GM15510 (cell line): ENCODE results near the gene SCNN1B.

Source experiments
- POLR2A ChIP-seq: IDR thresholded peaks from 3 replicates; pipeline ENCODE4 v1.6.1; 2011; ENCODE audit warnings: borderline replicate concordance; ENCODE audit not compliant: insufficient read length; ENCODE audit errors: extremely low read depth

Gene SCNN1B

DNA sequence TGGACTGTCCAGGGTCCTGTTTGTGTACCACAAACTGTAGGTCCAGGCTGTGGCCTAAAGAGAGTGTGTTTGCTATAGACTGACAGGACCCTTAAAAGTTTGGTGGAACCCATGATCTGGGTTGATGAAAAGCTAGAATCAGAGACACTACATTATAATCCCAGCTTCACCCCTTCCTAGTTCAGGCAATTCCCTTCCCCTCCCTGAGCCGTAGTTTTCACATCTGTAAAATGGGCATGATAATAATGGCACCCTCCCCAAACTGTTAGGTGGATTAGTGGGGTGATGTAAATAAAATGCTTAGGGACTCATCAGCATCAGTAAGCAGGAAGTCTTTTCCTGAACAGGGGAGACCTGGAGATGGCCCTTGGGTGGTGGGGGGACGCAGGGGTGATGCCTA lies 2.5 kb downstream of the SCNN1B start:
- TF ChIP-seq POLR2A: no peak

DNA sequence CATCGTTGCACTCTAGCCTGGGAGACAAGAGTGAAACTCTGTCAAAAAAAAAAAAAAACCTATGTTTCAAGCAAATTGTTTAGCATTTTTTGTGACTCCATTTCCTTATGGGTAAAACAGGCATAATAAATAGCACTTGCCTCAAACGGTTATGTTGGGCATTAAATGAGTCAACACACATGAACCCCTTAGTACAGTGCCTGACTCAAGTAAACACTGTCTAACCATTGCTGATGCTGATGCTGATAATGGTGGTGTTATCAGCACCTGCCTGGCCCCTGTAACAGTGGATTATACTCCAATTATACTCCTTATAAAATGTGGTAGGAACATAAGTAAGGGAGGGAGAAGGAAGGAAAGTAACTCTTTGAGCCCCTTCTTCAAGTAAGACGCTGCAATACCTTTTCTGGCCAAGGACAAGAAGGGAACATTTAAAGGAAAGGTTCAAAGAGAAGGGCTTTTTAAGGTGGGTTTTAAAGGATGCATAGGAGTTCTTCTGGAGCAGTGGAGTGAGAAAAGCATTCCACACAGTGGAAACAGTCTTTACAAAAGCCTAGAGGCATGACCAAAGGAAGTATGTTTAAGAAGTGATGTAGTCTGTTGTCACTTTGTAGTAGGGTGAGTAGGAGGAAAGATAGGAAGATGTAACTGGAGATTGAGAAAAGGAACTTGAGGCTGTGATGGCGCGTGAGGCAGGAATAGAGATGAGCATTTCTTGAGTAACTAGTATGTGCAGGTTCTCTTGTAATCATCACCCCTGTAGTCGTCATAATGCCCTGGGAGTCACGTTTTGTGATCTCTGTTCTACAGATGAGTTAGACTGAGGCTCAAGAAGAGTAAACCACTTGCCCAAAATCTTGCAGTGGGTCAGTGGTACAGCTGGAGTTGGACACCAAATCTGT lies 4.3 kb downstream of the SCNN1B start:
- TF ChIP-seq POLR2A: no peak

DNA sequence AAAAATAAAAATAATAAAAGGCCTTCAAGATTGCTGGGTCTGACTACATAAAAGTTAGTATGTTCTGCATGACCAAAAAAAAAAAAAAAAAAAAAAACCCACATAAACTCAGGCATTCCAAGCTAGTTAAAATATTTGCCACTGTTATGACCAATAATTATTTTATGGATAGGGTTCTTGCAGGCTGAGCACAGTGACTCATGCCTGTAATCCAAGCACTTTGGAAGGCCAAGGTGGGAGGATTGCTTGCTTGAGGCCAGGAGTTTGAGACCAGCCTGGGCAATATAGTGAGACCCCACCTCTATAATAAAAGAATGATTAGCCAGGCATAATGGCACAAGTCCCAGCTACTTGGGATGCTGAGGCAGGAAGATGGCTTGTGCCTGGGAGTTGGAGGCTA lies 8.1 kb downstream of the SCNN1B start:
- TF ChIP-seq POLR2A: no peak

DNA sequence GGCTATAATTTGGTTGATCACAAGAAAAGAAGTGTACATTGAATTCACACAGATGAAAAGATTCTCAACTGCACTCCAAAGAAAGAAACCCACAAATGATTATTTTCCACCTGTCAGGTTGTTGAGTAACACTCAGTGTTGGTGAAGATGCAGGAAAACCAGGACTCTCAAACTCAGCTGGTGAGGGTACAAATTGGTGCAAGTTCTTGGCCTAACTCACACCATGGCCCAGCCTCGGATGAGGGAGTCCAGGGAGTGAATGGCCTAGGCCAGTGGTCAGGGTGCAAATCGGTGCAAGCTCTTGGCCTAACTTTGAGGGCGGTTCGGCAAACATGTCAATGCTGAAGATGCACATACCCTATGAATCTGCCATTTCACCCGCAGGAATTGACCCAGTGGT lies 8.6 kb downstream of the SCNN1B start:
- no peak for TF ChIP-seq POLR2A

DNA sequence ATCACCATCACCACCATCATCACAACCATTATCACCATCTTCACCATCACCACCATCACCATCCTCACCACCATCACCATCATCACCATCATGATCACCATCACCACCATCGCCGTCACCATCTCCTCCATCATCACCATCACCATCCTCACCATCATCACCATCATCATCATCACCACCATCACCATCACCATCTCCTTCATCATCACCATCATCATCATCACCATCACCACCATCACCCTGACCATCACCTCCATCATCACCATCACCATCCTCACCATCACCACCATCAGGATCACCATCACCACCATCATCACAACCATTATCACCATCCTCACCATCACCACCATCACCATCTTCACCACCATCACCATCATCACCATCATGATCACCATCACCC lies 14.1 kb downstream of the SCNN1B start:
- no peak for TF ChIP-seq POLR2A

DNA sequence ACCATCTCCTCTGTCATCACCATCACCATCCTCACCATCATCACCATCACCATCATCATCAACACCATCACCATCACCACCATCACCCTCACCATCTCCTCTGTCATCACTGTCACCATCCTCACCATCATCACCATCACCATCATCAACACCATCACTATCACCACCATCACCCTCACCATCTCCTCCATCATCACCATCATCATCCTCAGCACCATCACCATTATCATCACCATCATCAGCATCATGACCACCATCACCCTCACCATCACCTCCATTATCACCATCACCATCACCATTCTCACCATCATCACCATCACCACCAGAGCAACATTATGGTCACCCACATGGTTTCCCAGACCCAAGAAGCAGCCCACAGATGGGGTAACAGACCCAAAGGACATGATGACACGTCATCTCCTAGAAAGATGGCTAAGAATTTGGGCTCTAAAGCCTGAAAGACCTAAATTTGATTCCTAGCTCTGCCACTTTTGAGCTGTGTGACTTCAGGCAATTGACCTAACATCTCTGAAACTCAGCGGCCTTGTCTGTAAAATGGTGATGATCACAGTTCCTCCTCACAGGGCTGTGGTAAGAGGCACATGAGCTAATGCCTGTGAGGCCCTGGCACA lies 14.6 kb downstream of the SCNN1B start:
- TF ChIP-seq POLR2A: no peak

DNA sequence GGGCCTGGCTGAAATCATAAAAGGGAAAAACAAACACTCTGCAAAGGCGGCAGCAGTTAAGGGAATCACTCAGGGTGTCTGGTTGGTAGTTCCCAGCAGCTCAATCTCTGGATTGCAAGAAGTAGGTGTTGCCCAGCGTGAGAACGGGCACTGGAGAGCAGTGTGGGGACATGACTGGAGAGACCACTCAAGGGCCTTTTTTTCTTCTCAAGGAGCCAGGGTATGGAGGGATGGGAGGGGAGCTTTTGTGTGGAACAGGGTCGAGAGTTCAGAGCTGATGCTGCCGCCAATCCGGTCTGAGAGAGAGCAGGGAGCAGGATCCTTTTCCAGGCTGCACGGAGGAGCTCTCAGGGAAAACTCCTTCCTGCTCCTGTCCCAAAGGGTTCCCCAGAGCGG lies 15.2 kb downstream of the SCNN1B start:
- no peak for TF ChIP-seq POLR2A

DNA sequence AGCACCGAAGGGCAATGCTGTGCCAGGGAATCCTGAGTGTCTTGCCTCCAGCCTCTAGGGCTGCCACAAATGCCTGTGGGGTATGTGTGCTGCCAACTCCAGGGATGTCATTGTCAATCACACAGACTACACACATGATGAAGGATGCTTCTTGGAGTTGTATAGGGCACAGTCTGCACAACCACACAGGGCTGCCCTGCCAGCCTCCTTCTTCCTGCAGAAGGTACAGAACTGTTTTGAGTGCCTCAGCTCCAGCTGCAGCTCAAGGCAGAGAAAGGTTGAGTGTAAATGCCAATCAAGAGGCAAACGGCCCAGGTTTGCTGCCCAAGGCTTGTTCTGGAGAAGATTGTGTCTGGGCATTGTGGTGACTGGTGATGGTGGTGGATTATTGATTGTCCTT lies 15.6 kb downstream of the SCNN1B start:
- TF ChIP-seq POLR2A: no peak

DNA sequence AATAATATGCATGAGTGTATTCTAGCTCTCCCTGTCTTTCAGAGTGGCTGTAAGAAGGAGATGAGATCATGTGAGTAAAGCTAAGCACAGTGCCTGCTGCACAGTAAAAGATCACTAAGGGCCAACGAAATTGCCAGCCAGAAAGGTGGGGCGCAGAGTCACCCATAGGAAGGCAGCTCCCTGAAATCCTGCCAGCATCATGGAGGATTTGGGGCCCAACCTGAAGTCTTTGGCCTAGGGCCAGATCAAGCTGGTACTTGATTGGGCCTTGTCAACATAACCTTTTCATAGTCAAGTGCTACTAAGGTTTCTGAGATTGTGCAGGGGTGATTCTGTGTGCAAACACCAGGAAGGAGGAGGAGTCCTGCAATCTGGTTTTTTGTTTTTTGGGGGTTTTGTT lies 16.5 kb downstream of the SCNN1B start:
- TF ChIP-seq POLR2A: no peak

DNA sequence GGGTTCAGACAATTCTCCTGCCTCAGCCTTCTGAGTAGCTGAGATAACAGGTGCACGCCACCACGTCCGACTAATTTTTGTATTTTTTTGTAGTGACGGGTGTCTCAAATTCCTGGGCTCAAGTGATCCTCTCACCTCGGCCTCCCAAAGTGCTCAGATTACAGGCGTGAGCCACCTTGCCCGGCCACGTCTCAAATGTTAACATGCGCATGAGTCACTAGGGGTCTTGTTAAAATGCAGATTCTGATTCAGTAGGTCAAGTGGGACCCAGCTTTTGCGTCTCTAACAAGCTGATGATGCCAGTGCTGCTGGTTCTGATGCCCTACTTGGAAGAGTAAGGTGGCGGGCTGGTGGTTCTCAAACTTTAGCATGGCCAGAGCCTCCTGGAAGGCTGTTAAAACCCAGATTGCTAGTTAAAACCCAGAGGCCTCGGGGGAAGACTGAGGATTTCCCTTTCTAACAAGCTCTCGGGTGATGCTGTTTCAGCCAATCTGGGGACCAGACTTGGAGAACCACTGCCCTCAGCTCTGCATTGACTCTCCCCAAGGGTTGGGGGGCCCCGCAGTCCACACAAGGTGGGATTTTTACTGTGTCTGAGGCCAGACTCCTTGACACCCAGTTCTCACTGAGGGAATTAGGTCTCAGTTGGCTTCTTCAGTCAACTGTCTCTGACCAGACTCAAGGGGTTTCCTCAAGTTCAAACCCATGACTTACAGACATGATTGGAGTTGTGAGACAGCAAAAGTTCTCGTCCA lies 17.9 kb downstream of the SCNN1B start:
- no peak for TF ChIP-seq POLR2A

DNA sequence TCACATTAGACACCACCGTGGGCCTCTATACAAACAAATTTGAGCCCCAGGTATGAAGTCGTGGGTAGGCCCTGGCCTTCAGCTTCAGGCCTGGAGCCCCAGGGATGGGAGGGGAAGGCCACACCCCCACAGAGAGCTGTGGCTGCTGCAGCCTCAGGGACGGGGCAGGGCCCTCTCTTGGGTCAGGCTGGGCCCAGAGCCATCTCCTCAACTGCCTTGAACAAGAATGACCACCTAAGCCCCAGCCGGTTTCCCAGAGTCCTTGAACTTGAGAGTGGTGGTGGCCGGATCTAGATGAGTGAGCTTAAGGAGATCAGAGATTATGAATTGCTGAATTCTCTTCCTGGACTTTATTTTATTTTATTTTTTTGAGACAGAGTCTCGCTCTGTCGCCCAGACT lies 18.6 kb downstream of the SCNN1B start:
- no peak for TF ChIP-seq POLR2A

DNA sequence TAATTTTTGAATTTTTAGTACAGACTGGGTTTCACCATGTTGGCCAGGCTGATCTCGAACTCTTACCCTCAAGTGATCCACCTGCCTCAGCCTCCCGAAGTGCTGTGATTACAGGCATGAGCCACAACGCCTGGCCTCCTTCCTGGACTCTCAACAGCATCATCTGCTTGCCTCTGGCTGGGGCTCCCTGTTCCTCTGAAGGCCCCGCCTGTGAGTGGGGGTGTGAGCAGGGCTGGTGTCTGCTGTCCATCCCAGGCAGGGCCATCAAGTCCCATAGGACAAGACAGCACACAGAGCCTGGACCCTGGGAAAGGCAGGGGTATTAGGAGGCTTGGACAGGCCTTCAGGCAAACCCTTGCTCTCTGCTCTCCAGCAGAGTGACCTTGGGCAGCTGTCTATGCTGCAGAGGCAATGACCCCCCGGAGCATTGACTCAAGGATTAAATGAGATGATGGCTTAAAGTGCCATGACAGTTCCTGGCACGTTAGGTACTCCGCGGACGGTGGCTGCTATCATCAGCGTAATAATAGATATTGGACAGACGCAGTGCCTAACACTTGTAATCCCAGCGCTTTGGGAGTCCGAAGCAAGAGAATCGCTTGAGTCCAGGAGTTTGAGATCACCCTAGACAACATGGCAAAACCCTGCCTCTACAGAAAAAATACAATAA lies 19.2 kb downstream of the SCNN1B start:
- no peak for TF ChIP-seq POLR2A

DNA sequence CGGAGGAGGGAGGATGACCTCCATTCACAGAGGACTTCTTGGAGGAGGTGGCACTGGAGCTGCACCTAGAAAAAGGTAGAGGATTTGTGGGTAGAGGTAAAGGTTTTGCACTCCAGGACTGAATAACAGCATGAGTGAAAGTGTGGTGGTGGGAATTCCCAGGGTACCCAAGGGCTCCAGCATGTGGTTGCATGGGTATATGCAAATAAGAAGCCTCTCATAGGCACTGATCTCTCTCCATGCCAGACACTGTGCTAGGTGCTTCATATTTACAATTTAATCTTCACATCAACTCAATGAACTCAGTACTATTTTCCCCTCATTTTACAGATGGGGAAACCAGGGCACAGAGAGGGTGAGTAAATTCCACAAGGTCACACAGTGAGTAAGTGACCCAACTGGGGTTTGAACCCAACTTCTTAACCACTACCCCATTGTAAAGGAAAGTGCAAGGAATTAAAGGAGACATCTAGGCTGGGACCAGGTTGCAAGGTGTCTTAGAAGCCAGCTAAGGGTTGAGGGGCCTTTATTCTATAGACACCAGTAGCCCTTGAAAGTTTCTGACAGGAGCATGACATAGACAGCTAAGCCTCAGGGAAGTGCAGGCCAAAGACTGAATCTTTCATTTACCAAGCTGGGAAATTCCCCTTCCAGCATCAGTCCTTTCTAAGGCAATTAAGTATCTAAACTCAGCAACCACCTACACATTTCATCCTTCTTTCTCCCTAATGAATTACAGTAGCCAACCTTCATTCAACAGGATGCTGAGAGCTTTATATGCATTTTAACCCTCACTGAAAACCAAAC lies 21.3 kb downstream of the SCNN1B start:
- TF ChIP-seq POLR2A: no peak

DNA sequence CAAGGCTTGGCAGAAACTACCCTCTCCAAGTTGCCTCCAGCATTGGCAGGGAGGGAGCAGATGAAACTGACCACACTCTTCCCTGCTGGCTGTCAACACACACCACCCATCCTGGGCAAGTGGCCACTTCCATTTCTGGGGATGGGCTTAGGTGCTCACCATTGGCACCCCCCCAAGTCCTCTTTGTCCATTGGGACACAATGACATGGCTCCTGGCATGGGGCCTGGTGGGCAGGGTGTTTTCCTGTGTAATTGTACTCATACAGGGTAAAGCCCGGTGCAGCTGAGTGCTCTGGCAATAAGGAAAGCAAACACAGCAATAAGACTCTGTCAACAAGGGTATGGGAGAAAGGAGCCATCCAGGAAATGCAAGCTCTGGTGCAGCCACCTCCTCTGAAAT lies 22.6 kb downstream of the SCNN1B start:
- TF ChIP-seq POLR2A: no peak

DNA sequence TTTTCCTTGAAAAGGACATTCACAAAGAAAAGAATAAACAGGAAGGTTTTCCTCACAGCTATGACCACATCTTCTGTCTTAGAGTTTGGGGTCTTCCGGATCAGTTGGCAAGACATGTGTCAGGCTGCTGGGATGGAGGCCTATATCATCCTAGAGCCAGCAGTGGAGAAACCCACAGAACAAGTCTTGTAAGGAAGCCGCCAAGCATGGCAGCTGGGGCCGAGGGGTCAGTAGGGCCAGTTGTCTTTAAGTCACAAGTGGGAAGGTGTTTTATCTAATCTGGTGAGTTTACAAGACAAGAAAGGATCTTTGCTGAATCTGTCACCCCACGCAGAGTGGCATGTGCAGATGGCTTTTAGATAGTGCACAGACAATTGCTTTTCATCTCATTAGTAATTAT lies 25.7 kb downstream of the SCNN1B start:
- no peak for TF ChIP-seq POLR2A

DNA sequence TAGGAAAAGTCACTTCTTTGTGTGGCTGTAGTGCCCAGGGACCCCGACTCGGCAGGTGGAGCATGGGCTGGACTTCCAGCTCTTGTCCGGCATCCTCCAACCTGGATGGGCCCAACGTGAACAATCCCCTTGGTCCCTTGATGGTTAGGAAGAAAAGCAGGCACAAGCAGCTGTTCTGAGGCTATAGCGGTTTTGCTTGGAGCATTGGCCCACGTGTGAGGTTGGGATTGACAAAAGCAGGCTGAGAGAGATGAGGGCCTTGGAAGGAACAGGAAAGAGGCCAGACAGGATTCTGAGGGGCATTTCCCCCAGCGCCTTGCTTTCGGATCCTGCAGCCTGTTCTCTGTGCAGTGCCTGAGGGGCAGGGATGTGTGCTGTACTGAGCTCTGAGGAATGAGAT lies 28.1 kb downstream of the SCNN1B start:
- no peak for TF ChIP-seq POLR2A
